ENCODE measurements around the gene SSX2IP.

The SSX2IP gene

DNA sequence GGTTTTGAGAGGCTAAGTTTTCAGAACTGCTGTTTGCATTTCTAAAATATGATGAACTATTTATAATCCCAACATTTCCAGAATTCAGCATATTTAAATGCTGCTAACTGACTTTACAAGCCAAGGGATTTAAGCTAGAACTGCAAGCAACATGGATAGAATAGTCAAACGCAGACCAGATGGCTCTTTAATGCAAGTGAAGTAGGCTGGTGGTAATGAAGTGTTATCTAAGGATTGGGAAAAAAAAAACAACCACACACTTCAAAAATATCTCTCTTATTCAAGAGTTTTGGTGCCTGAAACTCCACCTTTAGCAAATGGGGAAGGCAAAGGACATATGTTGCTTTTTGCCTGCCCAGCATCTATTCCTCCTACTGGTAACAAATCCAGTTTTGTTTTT is 20.9 kb upstream of the SSX2IP start:
- no peak for DNase-seq (ENCODE audit: low spot score)

- no peak for DNase-seq (ENCODE audit: low spot score)
Measured at GRCh38 chr1:84709131-84709530, 18.9 kb upstream of the SSX2IP start.

- DNase-seq (ENCODE audit: low spot score), result no peak
Measured at GRCh38 chr1:84708031-84708430, 17.8 kb upstream of the SSX2IP start.

DNA sequence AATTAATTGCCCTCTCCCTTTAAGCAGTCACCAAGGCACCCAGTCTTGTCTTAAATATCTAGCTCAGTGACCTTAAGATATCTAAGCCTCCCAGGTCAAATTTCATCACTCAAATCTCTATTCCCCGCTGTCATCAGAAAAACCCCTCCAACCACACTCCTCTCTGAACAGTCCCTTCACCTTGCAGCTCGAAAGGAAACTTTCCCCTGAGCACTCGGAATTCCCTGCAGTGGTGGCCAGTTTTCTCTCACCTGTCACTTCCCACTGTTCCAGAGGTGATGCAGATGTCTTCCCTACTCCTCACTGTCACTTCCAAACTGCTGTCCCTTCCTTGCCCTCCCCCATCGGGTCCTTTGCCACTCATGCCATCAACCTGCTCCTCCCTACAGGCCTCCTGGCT is 15.3 kb upstream of the SSX2IP start:
- DNase-seq (ENCODE audit: low spot score), result no peak

- DNase-seq (ENCODE audit: low spot score), result no peak
Measured at GRCh38 chr1:84704872-84705417, 14.7 kb upstream of the SSX2IP start.

DNA sequence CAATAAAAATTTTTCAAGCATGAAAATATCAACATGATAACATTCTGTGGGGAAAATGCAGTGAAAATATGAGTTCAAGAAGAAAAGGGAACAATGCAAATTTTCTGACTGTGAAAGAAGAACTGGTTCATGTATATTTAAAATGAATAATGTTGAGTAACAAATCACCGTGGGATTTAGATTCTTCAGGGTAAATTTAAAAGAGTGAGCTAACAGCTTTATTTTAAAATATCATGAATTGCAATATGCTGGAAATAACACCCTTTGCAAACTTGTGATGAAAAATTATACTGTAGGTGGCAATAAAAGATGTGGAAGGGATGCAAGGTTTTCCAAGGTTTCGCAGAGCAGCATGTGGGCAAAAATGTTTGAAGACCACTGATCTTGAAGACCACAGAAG is 13.2 kb upstream of the SSX2IP start:
- no peak for DNase-seq (ENCODE audit: low spot score)

- DNase-seq (ENCODE audit: low spot score), result no peak
Measured at GRCh38 chr1:84702143-84702542, 11.9 kb upstream of the SSX2IP start.

GRCh38 chr1:84701376-84701775 is 11.1 kb upstream of the SSX2IP start:
- DNase-seq (ENCODE audit: low spot score), result no peak

DNA sequence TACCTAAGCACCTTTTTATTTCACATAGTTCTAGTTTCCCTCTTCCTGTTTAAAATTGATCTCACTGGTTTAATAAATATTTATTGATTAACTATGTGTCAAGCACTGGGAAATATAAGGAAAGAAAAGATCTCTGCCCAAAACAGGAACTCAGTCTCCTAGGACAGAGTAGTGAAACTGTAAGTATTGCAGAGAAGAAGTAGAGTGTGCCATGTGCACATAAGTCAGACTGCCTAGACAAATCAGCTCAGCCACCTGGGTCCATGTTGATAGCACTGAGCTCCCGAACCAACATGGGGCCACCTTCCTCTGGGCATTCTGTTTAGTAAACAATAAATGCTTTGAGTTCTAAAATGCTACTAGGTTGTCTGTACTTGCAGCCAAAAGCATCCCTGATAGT is 9.8 kb upstream of the SSX2IP start:
- no peak for DNase-seq (ENCODE audit: low spot score)

- DNase-seq (ENCODE audit: low spot score), result no peak
Measured at GRCh38 chr1:84698151-84699110, 8.2 kb upstream of the SSX2IP start.

DNA sequence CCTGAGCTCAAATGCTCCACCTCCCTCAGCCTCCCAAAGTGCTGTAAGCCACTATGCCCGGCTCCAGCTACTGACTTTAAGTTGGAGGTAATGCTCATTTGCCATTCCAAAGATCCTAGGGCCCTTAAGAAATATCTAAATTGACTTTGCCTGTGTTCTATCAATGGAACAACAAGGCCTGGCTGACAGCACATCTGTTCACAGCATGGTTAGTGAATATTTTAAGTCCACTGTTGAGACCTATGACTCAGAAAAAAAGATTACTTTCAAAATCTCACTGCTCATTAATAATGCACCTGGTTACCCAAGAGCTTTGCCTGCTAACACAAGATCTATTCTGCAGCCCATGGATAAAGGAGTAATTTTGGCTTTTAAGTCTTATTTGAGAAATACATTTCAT is 3.5 kb upstream of the SSX2IP start:
- DNase-seq (ENCODE audit: low spot score), result no peak

DNA sequence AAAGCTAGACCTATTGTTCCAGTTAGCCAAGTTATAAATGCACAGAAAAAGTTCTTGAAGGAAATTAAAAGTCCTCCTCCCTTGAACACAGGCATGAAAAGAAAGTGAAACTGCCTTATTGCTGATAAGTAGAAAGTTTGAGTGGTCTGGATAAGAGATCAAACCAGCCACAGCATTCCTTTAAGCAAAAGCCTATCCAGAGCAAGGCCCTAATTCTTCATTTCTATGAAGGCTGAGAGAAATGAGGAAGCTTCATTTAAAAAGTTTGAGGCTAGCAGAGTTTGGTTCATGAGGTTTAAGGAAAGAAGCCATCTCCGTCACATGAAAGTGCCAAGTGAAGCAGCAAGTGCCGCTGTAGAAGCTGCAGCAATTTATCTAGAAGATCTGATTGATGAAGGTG is 2.7 kb upstream of the SSX2IP start:
- no peak for DNase-seq (ENCODE audit: low spot score)

GRCh38 chr1:84692391-84692790 is 2.1 kb upstream of the SSX2IP start:
- DNase-seq (ENCODE audit: low spot score), result no peak

DNA sequence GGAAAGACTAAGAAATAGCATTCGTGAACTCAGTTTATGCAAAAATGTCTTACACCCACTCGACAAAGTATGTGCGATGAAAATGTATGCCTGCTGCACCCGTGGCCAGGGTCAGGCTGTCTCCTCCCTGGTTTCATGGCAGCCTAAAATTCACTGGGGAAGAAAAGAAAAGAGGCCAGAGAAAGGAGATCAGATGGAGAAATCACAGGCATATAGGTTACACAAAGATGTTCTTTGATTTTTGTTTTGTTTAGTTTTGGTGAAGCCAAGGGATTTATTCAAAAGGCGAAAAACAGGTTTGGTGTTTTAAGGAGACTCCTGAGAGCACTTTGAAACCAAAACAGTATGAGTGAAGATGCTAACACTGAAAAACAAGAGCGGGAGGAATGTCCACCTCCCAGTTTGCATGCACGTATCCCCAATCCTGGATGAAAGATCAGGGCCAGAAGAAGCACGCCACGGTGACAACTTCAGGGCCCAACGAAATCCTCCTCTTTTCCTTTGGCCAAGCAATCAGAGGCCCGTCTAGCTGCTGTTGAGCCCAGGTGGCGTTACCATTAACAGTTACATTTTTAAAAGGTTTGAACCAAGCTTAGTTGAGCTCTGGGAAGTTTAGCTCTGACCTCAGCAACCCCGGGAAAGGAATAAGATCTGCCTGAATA is 992 bp upstream of the SSX2IP start:
- no peak for DNase-seq (ENCODE audit: low spot score)

- DNase-seq (ENCODE audit: low spot score), result peak; percentile 78
Measured at GRCh38 chr1:84689514-84690396, 506 bp downstream of the SSX2IP start.

GRCh38 chr1:84688463-84689061 is 1.7 kb downstream of the SSX2IP start:
- DNase-seq (ENCODE audit: low spot score), result peak; percentile 66

DNA sequence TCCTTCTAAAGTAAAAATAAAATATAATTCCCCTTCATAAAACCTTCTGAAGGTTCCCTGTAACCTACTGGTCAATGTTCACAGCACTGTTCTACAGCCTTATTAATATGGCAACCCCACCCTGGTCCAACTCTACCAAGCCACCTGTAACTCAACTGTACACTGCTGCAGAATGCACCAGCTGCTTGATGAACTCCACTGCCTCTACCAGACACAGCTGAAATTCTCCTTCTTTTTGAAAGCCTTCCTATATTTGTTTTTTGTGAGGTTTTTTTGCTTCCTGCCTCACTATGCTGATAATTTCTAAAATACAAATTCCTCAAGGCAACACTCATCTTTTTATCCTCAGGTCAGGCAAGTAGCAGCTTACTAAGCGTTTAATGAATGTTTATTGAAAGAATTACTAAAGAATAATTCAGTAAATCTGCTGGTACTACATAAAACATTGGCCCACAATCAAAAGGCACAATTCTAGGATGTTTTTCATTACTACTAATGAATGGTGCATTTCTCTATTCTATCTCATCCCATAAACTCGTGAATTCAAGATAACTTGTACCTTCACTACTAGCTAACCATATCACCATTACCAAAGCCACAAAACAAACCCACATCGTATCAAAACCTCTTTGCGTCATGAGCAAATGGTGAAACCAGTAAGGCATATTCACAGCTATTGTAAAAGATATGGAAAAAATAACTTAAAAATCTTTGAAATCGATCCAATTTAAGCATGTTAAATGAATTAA is 2.4 kb downstream of the SSX2IP start:
- DNase-seq (ENCODE audit: low spot score), result no peak

GRCh38 chr1:84686223-84686622 is 4.0 kb downstream of the SSX2IP start:
- DNase-seq (ENCODE audit: low spot score), result no peak

- DNase-seq (ENCODE audit: low spot score), result no peak
Measured at GRCh38 chr1:84683508-84683907, 6.8 kb downstream of the SSX2IP start.

GRCh38 chr1:84682047-84682446 is 8.2 kb downstream of the SSX2IP start:
- no peak for DNase-seq (ENCODE audit: low spot score)
